Neuronal stem cell (in vitro differentiated cells): ENCODE results near the gene GCLC.

ENCODE experiments used
- DNase-seq: peaks from one replicate; pipeline ENCODE4 v3.0.0-alpha.2; 2013; ENCODE audit warnings: low spot score
- H2AFZ ChIP-seq: one replicate; pipeline ENCODE4 v1.6.1; 2013; ENCODE audit warnings: mild to moderate bottlenecking, low read length, inconsistent platforms
- H2AK5ac ChIP-seq: 2 replicates; pipeline ENCODE4 v1.6.1; 2013; ENCODE audit warnings: low read depth, mild to moderate bottlenecking, inconsistent platforms, low read length, moderate library complexity, mixed read lengths
- H2BK120ac ChIP-seq: 2 replicates; pipeline ENCODE4 v1.6.1; 2013; ENCODE audit warnings: low read depth, mild to moderate bottlenecking, inconsistent platforms, low read length, moderate library complexity, mixed read lengths
- H2BK12ac ChIP-seq: one replicate; pipeline ENCODE4 v1.6.1; 2013; ENCODE audit warnings: low read length, inconsistent platforms
- H2BK15ac ChIP-seq: 2 replicates; pipeline ENCODE4 v1.6.1; 2013; ENCODE audit warnings: mild to moderate bottlenecking, low read length, inconsistent platforms, mixed read lengths
- H2BK5ac ChIP-seq: one replicate; pipeline ENCODE4 v1.6.1; 2013; ENCODE audit warnings: inconsistent platforms, mild to moderate bottlenecking, low read length, moderate library complexity
- H3K14ac ChIP-seq: one replicate; pipeline ENCODE4 v1.6.1; 2013; ENCODE audit warnings: low read length, inconsistent platforms
- H3K18ac ChIP-seq: 2 replicates; pipeline ENCODE4 v1.6.1; 2013; ENCODE audit warnings: low read length, inconsistent platforms
- H3K23ac ChIP-seq: 2 replicates; pipeline ENCODE4 v1.6.1; 2013; ENCODE audit warnings: low read depth, mild to moderate bottlenecking, mixed read lengths, low read length, inconsistent platforms; ENCODE audit not compliant: poor library complexity
- H3K27ac ChIP-seq: replicated peaks from 3 replicates; pipeline ENCODE4 v1.5.1; 2013; ENCODE audit warnings: low read length, inconsistent platforms
- H3K27me3 ChIP-seq, 3 experiments: 2 replicates each; pipeline ENCODE4 v1.6.1; 2013; ENCODE audit warnings: low read length in 3 of 3, mild to moderate bottlenecking in 2 of 3, inconsistent platforms in 1 of 3, low read depth in 1 of 3, mixed read lengths in 1 of 3, moderate library complexity in 1 of 3; ENCODE audit not compliant: control insufficient read depth in 3 of 3, insufficient read depth in 3 of 3
- H3K36me3 ChIP-seq, 2 donors: replicated peaks in 1 of 2; 2 replicates each; pipeline ENCODE4 v1.6.1; 2013; ENCODE audit warnings: low read length in 2 of 2; ENCODE audit not compliant: control insufficient read depth in 2 of 2, insufficient read depth in 2 of 2
- H3K4ac ChIP-seq: 2 replicates; pipeline ENCODE4 v1.6.1; 2013; ENCODE audit warnings: inconsistent platforms, mild to moderate bottlenecking, low read length, moderate library complexity
- H3K4me1 ChIP-seq, 2 donors: 1 replicate in 1 of 2; 2 replicates in 1 of 2; pipeline ENCODE4 v1.6.1; 2013; ENCODE audit warnings: low read length in 2 of 2, low read depth in 1 of 2; ENCODE audit not compliant: control insufficient read depth in 2 of 2, insufficient read depth in 1 of 2
- H3K4me2 ChIP-seq: one replicate; pipeline ENCODE4 v1.6.1; 2013; ENCODE audit warnings: mild to moderate bottlenecking, low read length, inconsistent platforms; ENCODE audit not compliant: insufficient read depth, poor library complexity, severe bottlenecking
- H3K4me3 ChIP-seq, 2 donors: 2 replicates each; pipeline ENCODE4 v1.5.1; 2013; ENCODE audit warnings: low read length in 2 of 2, mild to moderate bottlenecking in 2 of 2, inconsistent platforms in 1 of 2, moderate library complexity in 1 of 2
- H3K79me1 ChIP-seq: one replicate; pipeline ENCODE4 v1.6.1; 2013; ENCODE audit warnings: low read depth, mild to moderate bottlenecking, inconsistent platforms, low read length, moderate library complexity
- H3K9ac ChIP-seq: one replicate; pipeline ENCODE4 v1.6.1; 2013; ENCODE audit warnings: mild to moderate bottlenecking, low read depth, low read length, inconsistent platforms; ENCODE audit not compliant: poor library complexity
- H3K9me3 ChIP-seq, 2 donors: replicated peaks in 1 of 2; 2 replicates each; pipeline versions ENCODE3 to v1.6.1; 2013; ENCODE audit warnings: low read length in 2 of 2, mild to moderate bottlenecking in 2 of 2, inconsistent platforms in 1 of 2, low read depth in 1 of 2, mixed read lengths in 1 of 2, moderate library complexity in 1 of 2; ENCODE audit not compliant: control insufficient read depth in 2 of 2, insufficient read depth in 1 of 2
- H4K8ac ChIP-seq: one replicate; pipeline ENCODE4 v1.6.1; 2013; ENCODE audit warnings: low read depth, mild to moderate bottlenecking, inconsistent platforms, low read length, moderate library complexity
- H4K91ac ChIP-seq: one replicate; pipeline ENCODE4 v1.6.1; 2013; ENCODE audit warnings: low read length, low read depth, mild to moderate bottlenecking, inconsistent platforms; ENCODE audit not compliant: poor library complexity
- WGBS, 2 donors: extraction: QIAGEN DNeasy Blood & Tissue Kit; methylation state at CpG; one replicate each; pipeline ENCODE4 v1.1.7; 2013; ENCODE audit warnings: missing lambda C conversion rate in 2 of 2, mixed read lengths in 1 of 2; ENCODE audit not compliant: insufficient read length in 2 of 2, insufficient replicate concordance in 1 of 2; ENCODE audit errors: extremely low coverage in 2 of 2; 5-methylcytosine and 5-hydroxymethylcytosine counted together

GCLC gene

DNA sequence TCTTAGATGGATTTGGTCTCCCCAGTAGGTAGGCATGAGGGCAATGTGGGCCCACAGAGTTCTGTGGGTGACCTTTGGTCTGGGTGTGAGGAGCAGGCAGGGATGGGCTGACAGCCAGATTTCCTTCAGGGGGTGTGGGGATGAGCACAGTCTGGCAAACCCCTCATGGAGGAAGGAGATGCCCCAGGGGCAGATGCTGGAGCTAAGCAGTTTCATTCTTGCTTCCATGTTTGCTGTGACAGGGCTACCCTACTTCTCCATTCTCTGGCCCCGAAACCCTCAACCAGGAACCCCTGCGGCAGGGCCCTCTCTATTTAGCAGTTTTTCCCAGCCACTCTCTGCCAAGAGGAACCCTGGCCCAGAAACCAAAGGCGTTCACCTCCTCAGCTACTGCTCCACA lies 40.4 kb downstream of the GCLC start:
- H3K36me3 ChIP-seq = peaks cover 22 to 68% of the 10 kb centered on the region in 2 donors
- H2BK12ac ChIP-seq = no peak overlapping the region
- DNase-seq = no peak
- no peak overlapping the region for H4K91ac ChIP-seq
- H2BK15ac ChIP-seq = no peak overlapping the region
- H3K4me3 ChIP-seq = no peak overlapping the region
- H4K8ac ChIP-seq = no peak overlapping the region
- H3K23ac ChIP-seq = no peak overlapping the region
- H2BK120ac ChIP-seq = no peak overlapping the region
- no peak overlapping the region for H3K4ac ChIP-seq
- peaks cover 0 to 1% of the 10 kb centered on the region in 2 donors for H3K4me1 ChIP-seq
- no peak overlapping the region for H2AFZ ChIP-seq
- no peaks in the 10 kb centered on the region for H3K79me1 ChIP-seq
- no peak overlapping the region for H3K14ac ChIP-seq
- no CpG with 5 or more reads among the region's 3 CpGs for WGBS, 2 donors
- H3K9me3 ChIP-seq = no peaks in the 10 kb centered on the region
- H3K9ac ChIP-seq = no peak overlapping the region
- no peak overlapping the region for H3K4me2 ChIP-seq
- no peak overlapping the region for H2AK5ac ChIP-seq
- no peaks in the 10 kb centered on the region for H3K27me3 ChIP-seq
- no peak overlapping the region for H3K27ac ChIP-seq
- no peak overlapping the region for H3K18ac ChIP-seq
- H2BK5ac ChIP-seq = no peak overlapping the region

DNA sequence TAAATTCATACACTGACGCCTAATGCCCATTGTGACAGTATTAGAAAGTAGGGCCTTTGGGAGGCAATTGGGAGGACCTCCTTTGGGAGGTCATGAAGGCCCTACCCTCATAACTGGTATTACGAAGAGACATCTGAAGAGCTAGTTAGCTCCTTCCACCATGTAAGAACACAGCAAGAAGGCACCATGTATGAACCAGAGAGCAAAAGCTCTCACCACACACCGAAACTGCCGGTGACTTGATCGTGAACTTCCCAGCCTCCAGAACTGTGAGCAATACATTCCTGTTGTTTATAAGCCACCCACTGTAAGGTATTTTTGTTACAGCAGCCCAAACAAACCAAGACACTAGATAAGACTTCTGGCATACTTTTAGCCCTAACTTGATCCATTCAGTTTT lies 41.8 kb downstream of the GCLC start:
- no CpG with 5 or more reads among the region's 5 CpGs for WGBS, 2 donors
- Histone ChIP-seq H3K4me3 (no peak overlapping the region), H4K8ac (no peak overlapping the region), H3K18ac (no peak overlapping the region), H3K27ac (no peak overlapping the region), H3K9me3 (no peaks in the 10 kb centered on the region), H2AFZ (no peak overlapping the region), H3K14ac (no peak overlapping the region), H3K36me3 (peaks cover 25 to 72% of the 10 kb centered on the region in 2 donors), H3K4ac (no peak overlapping the region), H2BK120ac (no peak overlapping the region), H3K4me1 (peaks cover 0 to 1% of the 10 kb centered on the region in 2 donors), H3K4me2 (no peak overlapping the region), H2AK5ac (no peak overlapping the region), H3K9ac (no peak overlapping the region), H2BK12ac (no peak overlapping the region), H3K27me3 (no peaks in the 10 kb centered on the region), H3K23ac (no peak overlapping the region), H2BK15ac (no peak overlapping the region), H4K91ac (no peak overlapping the region), H3K79me1 (no peaks in the 10 kb centered on the region), H2BK5ac (no peak overlapping the region)
- no peak for DNase-seq

DNA sequence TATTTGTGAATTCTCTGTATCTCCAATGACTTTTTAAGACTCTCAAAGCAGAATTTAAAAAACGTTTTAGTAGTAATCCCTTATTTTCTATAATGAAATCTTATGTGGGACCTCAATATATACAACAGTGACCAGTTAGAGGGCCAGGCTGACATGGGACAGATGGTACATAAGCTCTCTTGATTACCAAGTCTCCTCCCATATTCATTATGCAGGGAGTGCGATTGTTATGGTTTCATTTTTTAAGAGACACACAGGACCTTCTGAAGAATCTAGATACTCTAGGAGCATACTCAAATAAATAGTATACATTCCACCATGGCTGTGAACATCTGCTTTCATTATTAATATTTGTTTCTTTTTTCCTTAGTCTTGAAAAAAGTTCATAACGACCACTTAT lies 43.5 kb downstream of the GCLC start:
- Histone ChIP-seq H2BK5ac (no peak overlapping the region), H3K14ac (no peak overlapping the region), H3K18ac (no peak overlapping the region), H4K8ac (no peak overlapping the region), H3K36me3 (peaks cover 21 to 61% of the 10 kb centered on the region in 2 donors), H3K27me3 (no peaks in the 10 kb centered on the region), H2BK15ac (no peak overlapping the region), H3K4me2 (no peak overlapping the region), H3K79me1 (no peaks in the 10 kb centered on the region), H4K91ac (no peak overlapping the region), H3K4ac (no peak overlapping the region), H2AFZ (no peak overlapping the region), H2BK120ac (no peak overlapping the region), H3K4me1 (peaks cover 0 to 1% of the 10 kb centered on the region in 2 donors), H3K9ac (no peak overlapping the region), H2AK5ac (no peak overlapping the region), H3K27ac (no peak overlapping the region), H3K9me3 (no peaks in the 10 kb centered on the region), H3K23ac (no peak overlapping the region), H2BK12ac (no peak overlapping the region), H3K4me3 (no peak overlapping the region)
- no peak for DNase-seq
- no CpG with 5 or more reads among the region's 3 CpGs for WGBS, 2 donors

DNA sequence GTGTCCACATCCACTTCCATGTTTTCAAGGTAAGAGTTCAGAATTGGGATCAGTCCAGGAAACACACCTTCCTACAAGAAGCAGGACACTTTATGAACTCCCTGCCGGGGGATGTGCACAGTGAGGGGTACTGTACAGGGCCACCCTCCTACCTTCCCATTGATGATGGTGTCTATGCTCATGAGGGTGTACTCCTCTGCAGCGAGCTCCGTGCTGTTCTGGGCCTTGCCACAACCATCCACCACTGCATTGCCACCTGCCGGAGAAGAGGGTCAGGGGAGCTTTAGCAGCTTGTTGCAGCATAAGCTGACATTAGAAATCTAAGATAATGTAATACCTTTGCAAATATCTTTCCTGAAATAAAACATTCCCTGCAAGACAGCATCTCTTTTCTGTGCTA lies 44.8 kb downstream of the GCLC start:
- Histone ChIP-seq H3K27ac (no peak overlapping the region), H3K14ac (no peak overlapping the region), H2BK12ac (no peak overlapping the region), H2BK5ac (no peak overlapping the region), H3K4ac (no peak overlapping the region), H2BK120ac (no peak overlapping the region), H3K36me3 (peaks cover 15 to 47% of the 10 kb centered on the region in 2 donors), H3K4me3 (no peak overlapping the region), H2AFZ (no peak overlapping the region), H3K4me1 (no peaks in the 10 kb centered on the region), H3K27me3 (no peaks in the 10 kb centered on the region), H2AK5ac (no peak overlapping the region), H4K91ac (no peak overlapping the region), H2BK15ac (no peak overlapping the region), H3K9ac (no peak overlapping the region), H3K18ac (no peak overlapping the region), H3K23ac (peak overlapping the region; percentile 52), H3K4me2 (no peak overlapping the region), H3K79me1 (no peaks in the 10 kb centered on the region), H4K8ac (no peak overlapping the region), H3K9me3 (no peaks in the 10 kb centered on the region)
- WGBS, 2 donors = no CpG with 5 or more reads among the region's 4 CpGs
- DNase-seq = no peak
